B cell (primary cell): ENCODE data around the gene SIK3. TPM values are rescaled to one million over a fixed set of nuclear protein-coding genes. Genes with fewer than 3 reads are reported as not detected.

Experiments used
- ATAC-seq: fragments of 200-7000 bp; cut with Tn5 transposase; one replicate; pipeline ENCODE4 v1.10.0; 2021; ENCODE audit warnings: low read depth, mild to moderate bottlenecking, moderate number of reproducible peaks, moderate library complexity
- CTCF ChIA-PET: fragments of 350-600 bp; sonication (Branson Sonifier 250); formaldehyde crosslinking; loops from one replicate; lab custom pipeline; 2021; ENCODE audit warnings: antibody characterized with exemption, inconsistent platforms; lab: Charles Lee
- POLR2A ChIA-PET: fragments of 350-600 bp; sonication (Branson Sonifier 250); formaldehyde crosslinking; loops from one replicate; lab custom pipeline; 2021; ENCODE audit warnings: antibody characterized with exemption; lab: Charles Lee
- DNase-seq: peaks from one replicate; pipeline ENCODE4 v3.0.0; 2013
- H2AFZ ChIP-seq: 2 replicates; pipeline ENCODE4 v1.6.1; 2012; ENCODE audit warnings: mild to moderate bottlenecking, low read depth, low read length; ENCODE audit not compliant: insufficient read depth, poor library complexity, severe bottlenecking
- H3K27ac ChIP-seq, 2 donors: 1 replicate in 1 of 2; 2 replicates in 1 of 2; pipeline ENCODE4 v1.5.1; 2012 to 2013; ENCODE audit warnings: low read length in 2 of 2, mild to moderate bottlenecking in 2 of 2, moderate library complexity in 1 of 2
- H3K27me3 ChIP-seq, 4 experiments: fragments of 200-600 bp in 1 of 4; sonication (generic) in 1 of 4; replicated peaks in 1 of 4; 1 replicate in 2 of 4; 2 replicates in 2 of 4; pipeline versions ENCODE4 v1.6.1 to v1.7.0; 2013 to 2016; ENCODE audit warnings: low read length in 3 of 4, mild to moderate bottlenecking in 2 of 4, mixed read lengths in 1 of 4, moderate library complexity in 1 of 4; ENCODE audit not compliant: insufficient read depth in 4 of 4, control insufficient read depth in 3 of 4; ENCODE audit errors: control extremely low read depth in 1 of 4
- H3K36me3 ChIP-seq, 2 experiments: replicated peaks in 1 of 2; 1 replicate in 1 of 2; 2 replicates in 1 of 2; pipeline versions ENCODE4 v1.6.1 to v1.7.1; 2013; ENCODE audit warnings: low read length in 1 of 2; ENCODE audit not compliant: insufficient read depth in 2 of 2, control insufficient read depth in 1 of 2; ENCODE audit errors: control extremely low read depth in 1 of 2, extremely low read depth in 1 of 2
- H3K4me1 ChIP-seq, 2 donors: fragments of 200-600 bp in 1 of 2; sonication (generic) in 1 of 2; 1 replicate in 1 of 2; 2 replicates in 1 of 2; pipeline versions ENCODE4 v1.5.1 to v1.6.1; 2013 to 2017; ENCODE audit warnings: low read length in 2 of 2; ENCODE audit not compliant: control insufficient read depth in 2 of 2, insufficient read depth in 2 of 2
- H3K4me2 ChIP-seq: replicated peaks from 2 replicates; pipeline ENCODE3; 2012; ENCODE audit warnings: mild to moderate bottlenecking, low read depth, low read length; ENCODE audit not compliant: poor library complexity, severe bottlenecking
- H3K4me3 ChIP-seq, 5 experiments: fragments of 200-600 bp in 1 of 5; sonication (generic) in 1 of 5; 1 replicate in 3 of 5; 2 replicates in 2 of 5; pipeline versions ENCODE4 v1.5.1 to v1.7.0; 2011 to 2016; ENCODE audit warnings: low read length in 4 of 5, mild to moderate bottlenecking in 4 of 5, low read depth in 2 of 5, control low read depth in 1 of 5, moderate library complexity in 1 of 5; ENCODE audit not compliant: insufficient read depth in 1 of 5; ENCODE audit errors: control extremely low read depth in 1 of 5, extremely low read depth in 1 of 5
- H3K79me2 ChIP-seq: fragments of 200-600 bp; sonication (generic); one replicate; pipeline ENCODE4 v1.6.0; 2016; ENCODE audit warnings: low read length; ENCODE audit not compliant: control insufficient read depth, insufficient read depth
- H3K9ac ChIP-seq: fragments of 200-600 bp; sonication (generic); 2 replicates; pipeline ENCODE4 v1.6.1; 2017; ENCODE audit warnings: mild to moderate bottlenecking, low read length, moderate library complexity
- H3K9me3 ChIP-seq, 3 donors: one replicate each; pipeline versions ENCODE4 v1.6.1 to v1.7.1; 2013; ENCODE audit warnings: low read length in 2 of 3; ENCODE audit not compliant: control insufficient read depth in 2 of 3, insufficient read depth in 1 of 3; ENCODE audit errors: control extremely low read depth in 1 of 3
- H4K20me1 ChIP-seq: 2 replicates; pipeline ENCODE4 v1.6.0; 2012; ENCODE audit warnings: mild to moderate bottlenecking, low read length; ENCODE audit not compliant: insufficient read depth, control insufficient read depth, poor library complexity, severe bottlenecking
- H3K27ac Mint-ChIP-seq: one replicate; pipeline ENCODE4 v1.8.0; 2021; ENCODE audit warnings: mixed read lengths
- H3K27me3 Mint-ChIP-seq: one replicate; pipeline ENCODE4 v1.8.0; 2021; ENCODE audit warnings: mixed read lengths
- H3K4me1 Mint-ChIP-seq: one replicate; pipeline ENCODE4 v1.8.0; 2021; ENCODE audit warnings: mixed read lengths
- H3K4me3 Mint-ChIP-seq: one replicate; pipeline ENCODE4 v1.8.0; 2021; ENCODE audit warnings: mixed read lengths
- H3K9me3 Mint-ChIP-seq: one replicate; pipeline ENCODE4 v1.8.0; 2022; ENCODE audit warnings: mixed read lengths; ENCODE audit not compliant: insufficient read depth
- CTCF ChIP-seq: fragments of 200-600 bp; IDR thresholded peaks from one replicate; pipeline ENCODE4 v1.8.0; 2022; ENCODE audit warnings: antibody characterized with exemption, mild to moderate bottlenecking
- EZH2 ChIP-seq: IDR thresholded peaks from 2 replicates; pipeline ENCODE4 v1.6.1; 2012; ENCODE audit warnings: borderline replicate concordance, low read depth, mild to moderate bottlenecking, moderate library complexity, low read length; ENCODE audit not compliant: insufficient read depth, poor library complexity, severe bottlenecking
- WGBS: methylation state at CpG from one replicate; pipeline ENCODE4 v1.1.5; 2013; ENCODE audit warnings: missing lambda C conversion rate; ENCODE audit not compliant: insufficient coverage; 5-methylcytosine and 5-hydroxymethylcytosine counted together
- intact Hi-C: fragments of 100-400 bp; cut with micrococcal nuclease; formaldehyde crosslinking; loops from one replicate; pipeline ENCODE4 v1.10.0; 2022
- polyA plus RNA-seq: library from polyadenylated mRNA; depleted of rRNA; stranded (reverse); fragments of >200 nt; gene quantifications from 2 replicates; pipeline ENCODE4 v1.2.3, GENCODE V29; 2012
- total RNA-seq, 2 donors: library from RNA; stranded (reverse); fragments of 120-200 nt in 1 of 2; gene quantifications; 1 replicate in 1 of 2; 2 replicates in 1 of 2; pipeline versions ENCODE4 v1.2.3 to v1.2.4, GENCODE V29; 2013 to 2022

Gene SIK3
- total and polyA plus RNA-seq, 2 donors (not counting 1 experiment from before 2014, with no cell fraction given), result 36.5 to 180 TPM

- Histone ChIP-seq H3K9ac (no peak overlapping the region), H3K9me3 (no peaks in the 10 kb centered on the region), H3K27ac (no peak overlapping the region), H3K36me3 (peaks cover 0 to 4% of the 10 kb centered on the region in 2 experiments), H4K20me1 (peaks cover 30% of the 10 kb centered on the region), H3K4me3 (no peak overlapping the region), H2AFZ (no peak overlapping the region), H3K4me2 (no peak overlapping the region), H3K27me3 (no peaks in the 10 kb centered on the region), H3K79me2 (peaks cover 95% of the 10 kb centered on the region), H3K4me1 (peaks cover 7 to 15% of the 10 kb centered on the region in 2 donors)
- DNase-seq (no peak), ATAC-seq (no peak)
- peaks cover 37% of the 10 kb centered on the region for H3K4me1 Mint-ChIP-seq
- intact Hi-C loops, result no loop called here
- TF ChIP-seq EZH2 (no peak), CTCF (no peak)
- ChIA-PET CTCF (interaction anchor here (1.0 kb wide), 1 partner anchor 135 kb away, joined by 3 read pairs; the partner anchor contains the start of gene SIK3), POLR2A (no interaction called here)
- no peak overlapping the region for H3K27ac Mint-ChIP-seq
- no CpG with 5 or more reads among the region's 4 CpGs for WGBS
- no peaks in the 10 kb centered on the region for H3K27me3 Mint-ChIP-seq
- H3K9me3 Mint-ChIP-seq, result no peaks in the 10 kb centered on the region
- H3K4me3 Mint-ChIP-seq, result no peak overlapping the region
These were observed 134.0 kb downstream of the SIK3 start for GRCh38 chr11:116964269-116964668.

- Histone ChIP-seq H3K4me3 (no peak overlapping the region), H2AFZ (no peak overlapping the region), H4K20me1 (peaks cover 35% of the 10 kb centered on the region), H3K27ac (no peak overlapping the region), H3K9me3 (no peaks in the 10 kb centered on the region), H3K4me1 (peaks cover 9 to 15% of the 10 kb centered on the region in 2 donors), H3K36me3 (peaks cover 0 to 8% of the 10 kb centered on the region in 2 experiments), H3K27me3 (no peaks in the 10 kb centered on the region), H3K79me2 (peaks cover 95% of the 10 kb centered on the region), H3K4me2 (no peak overlapping the region), H3K9ac (no peak overlapping the region)
- no peak for ATAC-seq
- intact Hi-C loops, result no loop called here
- H3K9me3 Mint-ChIP-seq, result no peaks in the 10 kb centered on the region
- 83% methylated on average over 3 of the region's 4 CpGs for WGBS
- H3K4me1 Mint-ChIP-seq, result peaks cover 39% of the 10 kb centered on the region
- DNase-seq, result no peak
- H3K4me3 Mint-ChIP-seq, result no peak overlapping the region
- ChIA-PET CTCF (interaction anchor here (1.0 kb wide), 1 partner anchor 135 kb away, joined by 3 read pairs; the partner anchor contains the start of gene SIK3), POLR2A (no interaction called here)
- no peaks in the 10 kb centered on the region for H3K27me3 Mint-ChIP-seq
- no peak for TF ChIP-seq CTCF
- TF ChIP-seq EZH2, result no peak
- H3K27ac Mint-ChIP-seq, result no peak overlapping the region
These were observed 134.4 kb downstream of the SIK3 start for GRCh38 chr11:116963813-116964212.
